Natural killer cell (primary cell): ENCODE measurements around the gene PTPRT. TPM values are rescaled to one million over a fixed set of nuclear protein-coding genes. Genes with fewer than 3 reads are reported as not detected.

Source experiments
- ATAC-seq, 3 donors: fragments of 150-1000 bp in 2 of 3; fragments of 200-7000 bp in 1 of 3; cut with Tn5 transposase; 1 replicate in 1 of 3; 2 replicates in 2 of 3; pipeline ENCODE4 v1.10.0; 2021; ENCODE audit warnings: mild to moderate bottlenecking in 2 of 3, moderate library complexity in 2 of 3
- DNase-seq, 2 donors: peaks; one replicate each; pipeline versions ENCODE4 v3.0.0 to v3.0.0-alpha.2; 2013 to 2021; ENCODE audit warnings: mixed read lengths in 1 of 2
- H3K27ac ChIP-seq: one replicate; pipeline ENCODE4 v1.5.1; 2013; ENCODE audit warnings: mild to moderate bottlenecking, low read length
- H3K27me3 ChIP-seq: one replicate; pipeline ENCODE4 v1.6.1; 2013; ENCODE audit warnings: low read length; ENCODE audit not compliant: control insufficient read depth, insufficient read depth
- H3K36me3 ChIP-seq: one replicate; pipeline ENCODE4 v1.6.1; 2013; ENCODE audit warnings: low read length; ENCODE audit not compliant: control insufficient read depth, insufficient read depth
- H3K4me1 ChIP-seq: one replicate; pipeline ENCODE4 v1.6.1; 2013; ENCODE audit warnings: low read length; ENCODE audit not compliant: control insufficient read depth, insufficient read depth
- H3K4me3 ChIP-seq: one replicate; pipeline ENCODE4 v1.5.1; 2013; ENCODE audit warnings: low read length
- H3K9me3 ChIP-seq: one replicate; pipeline ENCODE4 v1.6.1; 2013; ENCODE audit warnings: low read length; ENCODE audit not compliant: control insufficient read depth, insufficient read depth
- H3K27ac Mint-ChIP-seq, 2 donors: one replicate each; pipeline ENCODE4 v1.8.0; 2022; ENCODE audit warnings: mild to moderate bottlenecking in 2 of 2, mixed read lengths in 2 of 2, moderate library complexity in 1 of 2
- H3K27me3 Mint-ChIP-seq, 2 donors: one replicate each; pipeline ENCODE4 v1.8.0; 2022; ENCODE audit warnings: low read depth in 2 of 2, mixed read lengths in 2 of 2
- H3K36me3 Mint-ChIP-seq: one replicate; pipeline ENCODE4 v1.8.0; 2022; ENCODE audit warnings: mixed read lengths
- H3K4me1 Mint-ChIP-seq, 2 donors: one replicate each; pipeline ENCODE4 v1.8.0; 2022; ENCODE audit warnings: mixed read lengths in 2 of 2
- H3K4me3 Mint-ChIP-seq: one replicate; pipeline ENCODE4 v1.8.0; 2022; ENCODE audit warnings: mild to moderate bottlenecking, moderate library complexity, mixed read lengths
- H3K9me3 Mint-ChIP-seq, 2 donors: one replicate each; pipeline ENCODE4 v1.8.0; 2022; ENCODE audit warnings: mixed read lengths in 2 of 2
- WGBS: methylation state at CpG from one replicate; pipeline ENCODE4 v1.1.7; 2013; ENCODE audit warnings: missing lambda C conversion rate; ENCODE audit not compliant: insufficient coverage; 5-methylcytosine and 5-hydroxymethylcytosine counted together
- intact Hi-C: fragments of 100-400 bp; cut with micrococcal nuclease; formaldehyde crosslinking; loops from one replicate; pipeline ENCODE4 v1.14.2; 2022
- total RNA-seq, 4 donors: library from RNA; stranded (reverse); fragments of 120-200 nt in 1 of 4; gene quantifications; one replicate each; pipeline versions ENCODE4 v1.2.3 to v1.2.4, GENCODE V29; 2013 to 2022
- TF ChIP-seq, protein P1 (sequence below): fragments of 200-600 bp; IDR thresholded peaks from one replicate; pipeline ENCODE4 v1.8.0; 2022; ENCODE audit warnings: antibody characterized with exemption

Gene PTPRT
- total RNA-seq, 3 donors from 2014 or later (not counting 1 experiment from before 2014, with no cell fraction given): not detected

DNA sequence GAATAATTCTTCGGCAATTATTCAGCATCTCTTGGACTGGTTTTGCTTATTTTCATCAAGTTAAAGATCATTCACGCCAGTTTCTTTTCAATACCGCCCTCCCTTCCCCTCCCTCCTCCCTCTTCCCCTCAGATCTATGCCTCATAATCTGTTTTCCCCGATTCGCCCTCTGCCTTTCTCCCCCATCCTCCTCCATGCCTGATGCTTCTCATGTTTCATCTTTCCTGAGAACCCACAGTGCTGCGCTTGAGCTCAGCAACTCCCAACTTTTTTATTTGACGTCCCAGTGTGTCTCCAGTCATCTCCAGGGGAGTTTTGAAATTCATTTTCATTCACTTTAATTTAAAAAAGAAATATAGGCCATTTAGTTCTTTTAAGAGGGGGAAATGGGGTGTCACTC, 142.7 kb downstream of the PTPRT start:
- H3K27me3 ChIP-seq: no peaks in the 10 kb centered on the region
- H3K27me3 Mint-ChIP-seq: peaks cover 0 to 8% of the 10 kb centered on the region in 2 donors
- H3K9me3 ChIP-seq: no peaks in the 10 kb centered on the region
- H3K4me3 Mint-ChIP-seq: no peak overlapping the region
- H3K9me3 Mint-ChIP-seq: peaks cover 3% of the 10 kb centered on the region in 2 donors
- H3K4me1 ChIP-seq: no peaks in the 10 kb centered on the region
- H3K36me3 ChIP-seq: no peaks in the 10 kb centered on the region
- no peaks in the 10 kb centered on the region for H3K4me1 Mint-ChIP-seq
- 56% methylated on average over 7 of the region's 7 CpGs for WGBS
- H3K4me3 ChIP-seq: no peak overlapping the region
- TF ChIP-seq, protein P1, sequence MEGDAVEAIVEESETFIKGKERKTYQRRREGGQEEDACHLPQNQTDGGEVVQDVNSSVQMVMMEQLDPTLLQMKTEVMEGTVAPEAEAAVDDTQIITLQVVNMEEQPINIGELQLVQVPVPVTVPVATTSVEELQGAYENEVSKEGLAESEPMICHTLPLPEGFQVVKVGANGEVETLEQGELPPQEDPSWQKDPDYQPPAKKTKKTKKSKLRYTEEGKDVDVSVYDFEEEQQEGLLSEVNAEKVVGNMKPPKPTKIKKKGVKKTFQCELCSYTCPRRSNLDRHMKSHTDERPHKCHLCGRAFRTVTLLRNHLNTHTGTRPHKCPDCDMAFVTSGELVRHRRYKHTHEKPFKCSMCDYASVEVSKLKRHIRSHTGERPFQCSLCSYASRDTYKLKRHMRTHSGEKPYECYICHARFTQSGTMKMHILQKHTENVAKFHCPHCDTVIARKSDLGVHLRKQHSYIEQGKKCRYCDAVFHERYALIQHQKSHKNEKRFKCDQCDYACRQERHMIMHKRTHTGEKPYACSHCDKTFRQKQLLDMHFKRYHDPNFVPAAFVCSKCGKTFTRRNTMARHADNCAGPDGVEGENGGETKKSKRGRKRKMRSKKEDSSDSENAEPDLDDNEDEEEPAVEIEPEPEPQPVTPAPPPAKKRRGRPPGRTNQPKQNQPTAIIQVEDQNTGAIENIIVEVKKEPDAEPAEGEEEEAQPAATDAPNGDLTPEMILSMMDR: no peak
- intact Hi-C loops: no loop called here
- DNase-seq (no peak), ATAC-seq (no peak)
- no peak overlapping the region for H3K27ac Mint-ChIP-seq
- H3K36me3 Mint-ChIP-seq: no peaks in the 10 kb centered on the region
- no peak overlapping the region for H3K27ac ChIP-seq

DNA sequence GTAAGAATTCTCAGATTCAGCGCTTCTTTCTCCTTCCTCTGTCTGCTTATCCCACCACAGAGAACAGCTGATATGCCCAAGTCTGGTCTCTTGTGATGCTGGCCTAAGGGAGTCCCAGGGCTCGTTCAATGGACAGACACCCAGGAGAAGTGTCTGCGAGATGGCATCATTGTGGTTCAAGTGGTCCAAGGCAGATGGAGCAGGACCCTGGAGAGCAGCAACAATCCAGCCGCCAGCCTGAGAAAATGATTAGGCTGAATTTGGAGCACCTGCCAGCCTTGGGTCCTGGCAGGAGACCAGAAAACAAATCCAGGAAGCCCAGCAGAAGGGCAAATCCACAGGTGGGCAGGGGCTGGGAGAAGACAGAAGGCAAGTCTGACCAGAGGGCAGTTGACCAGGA, 145.8 kb downstream of the PTPRT start:
- Mint-ChIP-seq H3K27me3 (peaks cover 0 to 8% of the 10 kb centered on the region in 2 donors), H3K27ac (no peak overlapping the region), H3K36me3 (no peaks in the 10 kb centered on the region), H3K4me3 (no peak overlapping the region), H3K9me3 (peaks cover 3% of the 10 kb centered on the region in 2 donors), H3K4me1 (no peaks in the 10 kb centered on the region)
- no peak overlapping the region for H3K4me3 ChIP-seq
- no peak for ATAC-seq
- no peak overlapping the region for H3K27ac ChIP-seq
- 58% methylated on average over 4 of the region's 4 CpGs for WGBS
- TF ChIP-seq, protein P1: no peak
- no peaks in the 10 kb centered on the region for H3K36me3 ChIP-seq
- DNase-seq: no peak
- no peaks in the 10 kb centered on the region for H3K4me1 ChIP-seq
- no peaks in the 10 kb centered on the region for H3K27me3 ChIP-seq
- H3K9me3 ChIP-seq: no peaks in the 10 kb centered on the region
- intact Hi-C loops: no loop called here

DNA sequence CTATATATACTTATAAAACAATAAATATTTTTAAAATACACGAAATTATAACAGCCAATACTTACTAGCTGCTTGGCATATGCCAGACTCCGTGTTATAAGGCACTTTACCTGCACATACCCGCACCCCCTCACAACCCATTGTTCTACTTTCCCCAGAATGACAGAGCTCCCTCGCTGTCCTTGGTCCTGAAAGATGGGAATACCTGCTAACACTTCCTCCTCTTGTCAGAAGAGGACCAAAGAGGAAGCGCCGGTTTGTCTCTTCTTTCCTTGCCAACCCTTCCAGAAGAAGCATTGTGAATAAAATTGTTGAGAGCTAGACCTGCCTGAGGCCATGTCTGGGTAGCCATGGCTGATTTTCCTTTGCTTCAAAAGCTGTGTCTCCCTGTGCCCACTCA, 149.3 kb downstream of the PTPRT start:
- Mint-ChIP-seq H3K27ac (no peak overlapping the region), H3K9me3 (peaks cover 0 to 3% of the 10 kb centered on the region in 2 donors), H3K27me3 (peaks cover 0 to 2% of the 10 kb centered on the region in 2 donors), H3K36me3 (no peaks in the 10 kb centered on the region), H3K4me1 (no peaks in the 10 kb centered on the region), H3K4me3 (no peak overlapping the region)
- TF ChIP-seq, protein P1: no peak
- Histone ChIP-seq H3K36me3 (no peaks in the 10 kb centered on the region), H3K27ac (no peak overlapping the region), H3K4me1 (no peaks in the 10 kb centered on the region), H3K9me3 (no peaks in the 10 kb centered on the region), H3K4me3 (no peak overlapping the region), H3K27me3 (no peaks in the 10 kb centered on the region)
- DNase-seq (no peak), ATAC-seq (no peak)
- WGBS: 22% methylated on average over 6 of the region's 6 CpGs
- intact Hi-C loops: no loop called here

DNA sequence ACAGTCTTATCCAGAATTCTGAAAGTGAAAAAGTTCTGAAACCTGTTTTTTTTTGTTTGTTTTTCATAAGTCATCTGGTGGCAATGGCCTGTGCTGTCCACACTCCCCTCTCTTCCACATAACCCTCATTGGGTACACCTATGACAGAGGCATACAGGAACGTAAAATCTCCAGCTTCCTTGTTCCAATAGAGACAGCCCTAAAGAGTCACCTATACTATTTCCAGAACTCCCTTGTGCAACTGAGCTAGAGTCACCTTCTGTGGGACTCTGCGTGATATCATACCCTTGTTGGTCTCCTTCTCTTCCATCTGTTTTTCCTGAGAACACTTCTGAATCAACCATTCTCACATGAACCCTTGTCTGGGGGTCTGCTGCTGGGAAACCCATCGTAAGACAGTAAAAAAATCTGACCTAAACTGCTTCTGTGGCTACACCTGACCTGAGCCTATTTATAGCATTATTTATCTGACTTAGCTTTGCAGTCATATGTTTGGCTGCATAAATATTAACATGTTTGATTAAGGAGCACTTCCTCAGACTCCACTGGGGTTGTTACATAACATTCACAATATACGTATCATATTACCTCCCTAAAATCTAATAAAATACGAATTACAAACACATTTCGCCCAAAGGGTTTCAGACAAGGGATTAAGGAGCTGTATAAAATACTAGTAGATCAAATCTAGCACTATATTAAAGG, 151.9 kb downstream of the PTPRT start:
- intact Hi-C loops: no loop called here
- Mint-ChIP-seq H3K4me3 (no peak overlapping the region), H3K36me3 (no peaks in the 10 kb centered on the region), H3K9me3 (peaks cover 0 to 2% of the 10 kb centered on the region in 2 donors), H3K27me3 (peaks cover 0 to 2% of the 10 kb centered on the region in 2 donors), H3K4me1 (no peaks in the 10 kb centered on the region), H3K27ac (no peak overlapping the region)
- Histone ChIP-seq H3K27me3 (no peaks in the 10 kb centered on the region), H3K4me1 (no peaks in the 10 kb centered on the region), H3K4me3 (no peak overlapping the region), H3K36me3 (no peaks in the 10 kb centered on the region), H3K9me3 (no peaks in the 10 kb centered on the region), H3K27ac (no peak overlapping the region)
- DNase-seq: no peak
- 77% methylated on average over 4 of the region's 6 CpGs for WGBS
- ATAC-seq: no peak
- TF ChIP-seq, protein P1: no peak
